GM12878 (cell line): ENCODE results near the gene HIVEP3. TPM values are rescaled to one million over a fixed set of nuclear protein-coding genes. Genes with fewer than 3 reads are reported as not detected.
A peak's percentile ranks its signal among the peaks of the same experiment; 100 is the strongest.

Source experiments
- ATAC-seq: fragments of 200-7000 bp; cut with Tn5 transposase; 3 replicates; pipeline ENCODE4 v1.9.1; 2020; ENCODE audit warnings: mild to moderate bottlenecking, moderate library complexity
- BruUV-seq: library from RNA; stranded (reverse); fragments of 400-500 nt; replicated peaks from 2 replicates; lab custom pipeline; 2021; lab: Mats Ljungman, UMichigan
- CTCF ChIA-PET: fragments of 300-600 bp; sonication (Branson Sonifier 250); formaldehyde crosslinking; extraction: SDS; loops from one replicate; lab custom pipeline; 2021; ENCODE audit warnings: inconsistent platforms; lab: Yijun Ruan, JAX
- POLR2A ChIA-PET: fragments of 350-600 bp; formaldehyde crosslinking; extraction: SDS; loops from one replicate; lab custom pipeline; 2021; ENCODE audit warnings: inconsistent platforms; lab: Charles Lee
- RAD21 ChIA-PET: fragments of 300-600 bp; sonication (Branson Sonifier 250); formaldehyde crosslinking; loops from one replicate; lab custom pipeline; 2023; ENCODE audit warnings: antibody characterized with exemption; ENCODE audit not compliant: unreplicated experiment; lab: Charles Lee
- SMC1A ChIA-PET: fragments of 300-600 bp; sonication (Branson Sonifier 250); formaldehyde crosslinking; loops from one replicate; lab custom pipeline; 2023; ENCODE audit not compliant: unreplicated experiment, uncharacterized antibody; lab: Charles Lee
- DNase-seq: peaks from one replicate; pipeline ENCODE4 v3.0.0-alpha.2; 2011; ENCODE audit warnings: low read depth, low spot score
- FAIRE-seq: peaks from 3 replicates; lab custom pipeline; 2011; peaks lifted over from hg19 to GRCh38; lab: Jason Lieb, UNC
- H2AFZ ChIP-seq: 2 replicates; pipeline ENCODE4 v1.6.0; 2011; ENCODE audit warnings: low read depth, low read length, control low read depth; ENCODE audit not compliant: control insufficient read depth
- H3K27ac ChIP-seq: 2 replicates; pipeline ENCODE4 v1.5.1; 2011; ENCODE audit warnings: control low read depth; ENCODE audit not compliant: control insufficient read depth, insufficient read depth
- H3K27me3 ChIP-seq, 2 experiments: replicated peaks in 1 of 2; 2 replicates each; pipeline versions ENCODE4 v1.6.0 to v1.6.1; 2011; ENCODE audit warnings: low read length in 1 of 2; ENCODE audit not compliant: control insufficient read depth in 2 of 2, insufficient read depth in 2 of 2
- H3K36me3 ChIP-seq, 2 experiments: 2 replicates each; pipeline ENCODE4 v1.5.1; 2011; ENCODE audit warnings: low read length in 1 of 2; ENCODE audit not compliant: control insufficient read depth in 2 of 2, insufficient read depth in 2 of 2
- H3K4me1 ChIP-seq: 2 replicates; pipeline ENCODE4 v1.6.1; 2011; ENCODE audit warnings: mild to moderate bottlenecking, low read length, moderate library complexity, mixed read lengths; ENCODE audit not compliant: control insufficient read depth, insufficient read depth
- H3K4me2 ChIP-seq: 2 replicates; pipeline ENCODE4 v1.6.0; 2011; ENCODE audit warnings: control low read depth; ENCODE audit not compliant: control insufficient read depth, insufficient read depth
- H3K4me3 ChIP-seq: fragments of 200-600 bp; sonication (generic); 2 replicates; pipeline ENCODE4 v1.5.1; 2016
- H3K79me2 ChIP-seq: 2 replicates; pipeline ENCODE4 v1.6.0; 2011; ENCODE audit warnings: low read length; ENCODE audit not compliant: control insufficient read depth, insufficient read depth
- H3K9ac ChIP-seq: 2 replicates; pipeline ENCODE4 v1.8.0; 2011; ENCODE audit warnings: low read length, control low read depth, mixed read lengths; ENCODE audit not compliant: control insufficient read depth, insufficient read depth
- H3K9me3 ChIP-seq: replicated peaks from 3 replicates; pipeline ENCODE4 v1.5.1; 2011; ENCODE audit warnings: mild to moderate bottlenecking, low read length; ENCODE audit not compliant: control insufficient read depth, insufficient read depth
- H4K20me1 ChIP-seq: 2 replicates; pipeline ENCODE4 v1.6.0; 2011; ENCODE audit not compliant: control insufficient read depth, insufficient read depth
- BCL11A ChIP-seq: IDR thresholded peaks from 2 replicates; pipeline ENCODE4 v1.6.1; 2011; ENCODE audit warnings: low read depth, low read length
- GATAD2B ChIP-seq: fragments of 450-650 bp; conservative IDR thresholded peaks from 2 replicates; pipeline ENCODE4 v1.6.1; 2017; ENCODE audit warnings: low read depth, mild to moderate bottlenecking, moderate library complexity
- IKZF2 ChIP-seq, 2 experiments: fragments of 450-650 bp; IDR thresholded peaks; 2 replicates each; pipeline ENCODE4 v1.6.1; 2017; ENCODE audit warnings: mild to moderate bottlenecking in 2 of 2, moderate library complexity in 2 of 2
- MEF2B ChIP-seq: fragments of 450-650 bp; IDR thresholded peaks from 2 replicates; pipeline ENCODE4 v1.6.1; 2018; ENCODE audit warnings: mild to moderate bottlenecking, moderate library complexity; ENCODE audit not compliant: partially characterized antibody, poor library complexity, severe bottlenecking
- MXI1 ChIP-seq: fragments of 150-350 bp; IDR thresholded peaks from 2 replicates; pipeline ENCODE4 v1.6.1; 2011; ENCODE audit warnings: low read depth, mild to moderate bottlenecking, inconsistent platforms, low read length, improper control_type of control experiment
- MYB ChIP-seq: fragments of 150-350 bp; IDR thresholded peaks from 2 replicates; pipeline ENCODE4 v1.6.1; 2014; ENCODE audit warnings: mild to moderate bottlenecking, low read depth, low read length, borderline replicate concordance
- MYC ChIP-seq: IDR thresholded peaks from 2 replicates; pipeline ENCODE4 v1.6.1; 2011; ENCODE audit warnings: mild to moderate bottlenecking, low read length, moderate library complexity, inconsistent platforms; ENCODE audit not compliant: insufficient read depth, insufficient replicate concordance, insufficient read length, severe bottlenecking
- POLR2AphosphoS2 ChIP-seq: IDR thresholded peaks from 2 replicates; pipeline ENCODE4 v1.6.1; 2011; ENCODE audit warnings: low read depth, mild to moderate bottlenecking, low read length, improper control_type of control experiment, moderate library complexity
- POU2F2 ChIP-seq: IDR thresholded peaks from 3 replicates; pipeline ENCODE4 v1.6.1; 2011; ENCODE audit warnings: low read depth, mild to moderate bottlenecking, low read length, borderline replicate concordance
- RAD21 ChIP-seq: IDR thresholded peaks from 2 replicates; pipeline ENCODE4 v1.6.1; 2011; ENCODE audit warnings: mild to moderate bottlenecking, low read depth, low read length, moderate library complexity; ENCODE audit not compliant: insufficient read depth
- SIN3A ChIP-seq: IDR thresholded peaks from 2 replicates; pipeline ENCODE4 v1.6.1; 2012; ENCODE audit warnings: low read depth, low read length, improper control_type of control experiment
- SIX5 ChIP-seq: IDR thresholded peaks from 2 replicates; pipeline ENCODE4 v1.6.1; 2011; ENCODE audit warnings: mild to moderate bottlenecking, low read depth, low read length, moderate library complexity; ENCODE audit not compliant: severe bottlenecking
- SREBF1 ChIP-seq: IDR thresholded peaks from 2 replicates; pipeline ENCODE4 v1.6.1; 2012; ENCODE audit warnings: mild to moderate bottlenecking, low read length
- STAT1 ChIP-seq: fragments of 450-650 bp; conservative IDR thresholded peaks from 2 replicates; pipeline ENCODE4 v1.6.1; 2014; ENCODE audit warnings: antibody characterized with exemption, mild to moderate bottlenecking
- SUPT20H ChIP-seq: IDR thresholded peaks from 2 replicates; pipeline ENCODE4 v1.6.1; 2011; ENCODE audit warnings: low read depth, mild to moderate bottlenecking, low read length, moderate library complexity, borderline replicate concordance; ENCODE audit not compliant: control insufficient read depth
- WGBS: methylation state at CpG from one replicate; pipeline ENCODE4 v1.1.6; 2016; ENCODE audit warnings: low lambda C conversion rate; ENCODE audit not compliant: insufficient replicate concordance, insufficient coverage; ENCODE audit errors: missing lambda C conversion rate; 5-methylcytosine and 5-hydroxymethylcytosine counted together
- in situ Hi-C: fragments of 300-500 bp; cut with MboI; formaldehyde crosslinking; loops from 9 replicates; pipeline ENCODE4 v1.14.3; 2018; ENCODE audit warnings: mixed read lengths
- intact Hi-C: fragments of 100-400 bp; cut with micrococcal nuclease; formaldehyde crosslinking; loops from one replicate; pipeline ENCODE4 v1.14.2; 2022; ENCODE audit not compliant: unreplicated experiment
- polyA plus RNA-seq, 11 experiments: library from polyadenylated mRNA; depleted of rRNA in 4 of 11; unstranded in 6 of 11; stranded (reverse) in 5 of 11; fragments of >200 nt; fragmentation: Nextera tagmentation in 4 of 11; fragmentation: Illumina TruSeq in 1 of 11; extraction: Ambion mirVana in 4 of 11; extraction: Trizol in 1 of 11; gene quantifications; 1 replicate in 1 of 11; 2 replicates in 10 of 11; pipeline versions ENCODE4 v1.2.1 to v1.2.3, GENCODE V29; 2011 to 2016; ENCODE audit warnings: inconsistent platforms in 2 of 11, missing spikeins in 2 of 11, low read depth in 1 of 11
- total RNA-seq, 4 experiments: library from RNA; depleted of rRNA in 3 of 4; stranded (reverse); fragments of >200 nt in 3 of 4; fragmentation: Illumina TruSeq in 1 of 4; extraction: Trizol in 1 of 4; gene quantifications; 2 replicates each; pipeline versions ENCODE4 v1.2.1 to v1.2.3, GENCODE V29; 2013 to 2021
- TF ChIP-seq, protein P1 (sequence below): fragments of 450-650 bp; IDR thresholded peaks from 2 replicates; pipeline ENCODE4 v1.6.1; 2017; ENCODE audit warnings: mild to moderate bottlenecking, moderate library complexity
- TF ChIP-seq, protein P2 (sequence below): IDR thresholded peaks from 2 replicates; pipeline ENCODE4 v1.6.1; 2011; ENCODE audit warnings: low read depth, mild to moderate bottlenecking, low read length, moderate library complexity, borderline replicate concordance; ENCODE audit errors: extremely low read depth

HIVEP3 gene
- total and polyA plus RNA-seq, 10 of the 15 experiments (the other 5 are each of a cell fraction or from before 2014, with no cell fraction given): 1.8 to 13.6 (median 3.8) TPM

- TF ChIP-seq RAD21: peak; percentile 60
- no peak for TF ChIP-seq MXI1
- no peak for TF ChIP-seq STAT1
- TF ChIP-seq IKZF2 (IDR thresholded peaks at IDR 0.05): peak; percentile 23 to 63; a peak in 3 of 4 replicates
- TF ChIP-seq, protein P1, sequence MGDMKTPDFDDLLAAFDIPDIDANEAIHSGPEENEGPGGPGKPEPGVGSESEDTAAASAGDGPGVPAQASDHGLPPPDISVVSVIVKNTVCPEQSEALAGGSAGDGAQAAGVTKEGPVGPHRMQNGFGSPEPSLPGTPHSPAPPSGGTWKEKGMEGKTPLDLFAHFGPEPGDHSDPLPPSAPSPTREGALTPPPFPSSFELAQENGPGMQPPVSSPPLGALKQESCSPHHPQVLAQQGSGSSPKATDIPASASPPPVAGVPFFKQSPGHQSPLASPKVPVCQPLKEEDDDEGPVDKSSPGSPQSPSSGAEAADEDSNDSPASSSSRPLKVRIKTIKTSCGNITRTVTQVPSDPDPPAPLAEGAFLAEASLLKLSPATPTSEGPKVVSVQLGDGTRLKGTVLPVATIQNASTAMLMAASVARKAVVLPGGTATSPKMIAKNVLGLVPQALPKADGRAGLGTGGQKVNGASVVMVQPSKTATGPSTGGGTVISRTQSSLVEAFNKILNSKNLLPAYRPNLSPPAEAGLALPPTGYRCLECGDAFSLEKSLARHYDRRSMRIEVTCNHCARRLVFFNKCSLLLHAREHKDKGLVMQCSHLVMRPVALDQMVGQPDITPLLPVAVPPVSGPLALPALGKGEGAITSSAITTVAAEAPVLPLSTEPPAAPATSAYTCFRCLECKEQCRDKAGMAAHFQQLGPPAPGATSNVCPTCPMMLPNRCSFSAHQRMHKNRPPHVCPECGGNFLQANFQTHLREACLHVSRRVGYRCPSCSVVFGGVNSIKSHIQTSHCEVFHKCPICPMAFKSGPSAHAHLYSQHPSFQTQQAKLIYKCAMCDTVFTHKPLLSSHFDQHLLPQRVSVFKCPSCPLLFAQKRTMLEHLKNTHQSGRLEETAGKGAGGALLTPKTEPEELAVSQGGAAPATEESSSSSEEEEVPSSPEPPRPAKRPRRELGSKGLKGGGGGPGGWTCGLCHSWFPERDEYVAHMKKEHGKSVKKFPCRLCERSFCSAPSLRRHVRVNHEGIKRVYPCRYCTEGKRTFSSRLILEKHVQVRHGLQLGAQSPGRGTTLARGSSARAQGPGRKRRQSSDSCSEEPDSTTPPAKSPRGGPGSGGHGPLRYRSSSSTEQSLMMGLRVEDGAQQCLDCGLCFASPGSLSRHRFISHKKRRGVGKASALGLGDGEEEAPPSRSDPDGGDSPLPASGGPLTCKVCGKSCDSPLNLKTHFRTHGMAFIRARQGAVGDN: no peak
These were observed 50.3 kb downstream of the HIVEP3 start (continued) for GRCh38 chr1:41868241-41868998.

- no peaks in the 10 kb centered on the region for H3K36me3 ChIP-seq
- intact Hi-C loops: loop anchor here (5.0 kb wide), 2 partner anchors 114 to 349 kb away; no protein-coding TSS in a partner anchor
- H2AFZ ChIP-seq: no peak overlapping the region
- WGBS: 75% methylated on average over 2 of the region's 2 CpGs
- no peak overlapping the region for H3K4me2 ChIP-seq
- in situ Hi-C loops: no loop called here
- ChIA-PET POLR2A (interaction anchor here (1.2 kb wide), 1 partner anchor 54 kb away, joined by 4 read pairs; no protein-coding TSS in a partner anchor), RAD21 (interaction anchor here (1.7 to 4.1 kb wide), 4 partner anchors 25 to 352 kb away, joined by 3 to 32 read pairs (median 4); no protein-coding TSS in a partner anchor), SMC1A (interaction anchor here (0.8 to 3.2 kb wide), 7 partner anchors 9 to 307 kb away, joined by 3 to 27 read pairs (median 3); no protein-coding TSS in a partner anchor), CTCF (interaction anchor here (0.7 to 3.4 kb wide), 6 partner anchors 9 to 350 kb away, joined by 3 to 24 read pairs (median 4); no protein-coding TSS in a partner anchor)
- FAIRE-seq (no peak), DNase-seq (no peak), ATAC-seq (no peak)
- no peaks in the 10 kb centered on the region; the same call in 1 of the 2 replicates for H4K20me1 ChIP-seq
- H3K9ac ChIP-seq: no peak overlapping the region
- no peaks in the 10 kb centered on the region; a peak in 1 of 4 replicates for H3K27me3 ChIP-seq
- no peak overlapping the region for H3K27ac ChIP-seq
- BruUV-seq: no TSS peak
- H3K79me2 ChIP-seq: no peaks in the 10 kb centered on the region
- H3K4me1 ChIP-seq: peaks cover 19% of the 10 kb centered on the region
- no peak overlapping the region for H3K4me3 ChIP-seq
- H3K9me3 ChIP-seq: no peaks in the 10 kb centered on the region
- TF ChIP-seq MYB: no peak
- no peak for TF ChIP-seq BCL11A
- TF ChIP-seq SIN3A: no peak
- TF ChIP-seq POLR2AphosphoS2: no peak
- TF ChIP-seq SUPT20H: no peak
- no peak for TF ChIP-seq MYC
- no peak for TF ChIP-seq SREBF1
- no peak for TF ChIP-seq SIX5
- no peak for TF ChIP-seq MEF2B
- TF ChIP-seq, protein P2, sequence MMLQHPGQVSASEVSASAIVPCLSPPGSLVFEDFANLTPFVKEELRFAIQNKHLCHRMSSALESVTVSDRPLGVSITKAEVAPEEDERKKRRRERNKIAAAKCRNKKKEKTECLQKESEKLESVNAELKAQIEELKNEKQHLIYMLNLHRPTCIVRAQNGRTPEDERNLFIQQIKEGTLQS: no peak
- no peak for TF ChIP-seq POU2F2
- no peak for TF ChIP-seq GATAD2B
These were observed 52.4 kb downstream of the HIVEP3 start for GRCh38 chr1:41866285-41866684.
